ENCODE measurements around the gene VTN. TPM values are rescaled to one million over a fixed set of nuclear protein-coding genes. Genes with fewer than 3 reads are reported as not detected.

Gene VTN
- total RNA-seq, 1 donor: 0.09 TPM

GRCh38 chr17:28357061-28357900 is 12.8 kb downstream of the VTN start, which contains the start of gene POLDIP2:
Gene POLDIP2, minus strand, starts transcription at chr17:28357527. Its CDS starts 79 bp downstream, at chr17:28357448.
- peak within 1 kb of the TSS; percentile 96 for H3K4me3 ChIP-seq (ENCODE audit: low read depth, low read length)
- peak; percentile 92 for DNase-seq (ENCODE audit: low read depth)
- no peak for TF ChIP-seq CTCF (IDR thresholded peaks at IDR 0.05; ENCODE audit: insufficient read depth, low read length)

GRCh38 chr17:28350271-28350670 is 19.8 kb downstream of the VTN start:
- TF ChIP-seq CTCF (IDR thresholded peaks at IDR 0.05; ENCODE audit: insufficient read depth, low read length): no peak
- H3K4me3 ChIP-seq (ENCODE audit: low read depth, low read length): no peak overlapping the region
- no peak for DNase-seq (ENCODE audit: low read depth)

- no peak for DNase-seq (ENCODE audit: low read depth)
- no peak overlapping the region for H3K4me3 ChIP-seq (ENCODE audit: low read depth, low read length)
- TF ChIP-seq CTCF (IDR thresholded peaks at IDR 0.05; ENCODE audit: insufficient read depth, low read length): no peak
These were observed 21.1 kb downstream of the VTN start for GRCh38 chr17:28348979-28349378.

GRCh38 chr17:28347261-28347891 is 22.7 kb downstream of the VTN start:
- H3K4me3 ChIP-seq (ENCODE audit: low read depth, low read length): no peak overlapping the region
- DNase-seq (ENCODE audit: low read depth): peak; percentile 95
- TF ChIP-seq CTCF (IDR thresholded peaks at IDR 0.05; ENCODE audit: insufficient read depth, low read length): no peak

GRCh38 chr17:28346746-28347246 is 23.3 kb downstream of the VTN start:
- TF ChIP-seq CTCF (IDR thresholded peaks at IDR 0.05; ENCODE audit: insufficient read depth, low read length): peak; percentile 47
- no peak for DNase-seq (ENCODE audit: low read depth)
- H3K4me3 ChIP-seq (ENCODE audit: low read depth, low read length): no peak overlapping the region

- no peak for TF ChIP-seq CTCF (IDR thresholded peaks at IDR 0.05; ENCODE audit: insufficient read depth, low read length)
- no peak overlapping the region for H3K4me3 ChIP-seq (ENCODE audit: low read depth, low read length)
- peak; percentile 38 for DNase-seq (ENCODE audit: low read depth)
These were observed 23.9 kb downstream of the VTN start for GRCh38 chr17:28346199-28346580.

Measured in fibroblast of the aortic adventitia (primary cell).